Stimulated activated CD8-positive, alpha-beta memory T cell treated with anti-CD3 and anti-CD28 coated beads, Interleukin-4, amount 100 ng/mL, for 24 hours (primary cell): Measurements from ENCODE around the gene DNAJB11.
"Not testable (repeated sequence)": the region's sequence is repeated elsewhere in the genome, so short reads cannot be mapped to it uniquely, and the experiment has no call there.

Experiments
- DNase-seq: peaks from one replicate; pipeline ENCODE4 v3.0.0-alpha.2; 2020; ENCODE audit warnings: low read depth

Gene DNAJB11

GRCh38 chr3:186570096-186570940, at the start of gene DNAJB11:
Gene DNAJB11, plus strand, starts transcription at chr3:186570720. Its CDS starts 178 bp downstream, at chr3:186570898.
- peak; percentile 97 for DNase-seq

- DNase-seq = no peak
Measured at GRCh38 chr3:186520957-186521842, 49.3 kb upstream of the DNAJB11 start.

- DNase-seq = no peak
Measured at GRCh38 chr3:186523022-186523421, 47.5 kb upstream of the DNAJB11 start.

GRCh38 chr3:186523434-186523833, 47.1 kb upstream of the DNAJB11 start:
- DNase-seq = no peak

- no peak for DNase-seq
Measured at GRCh38 chr3:186524616-186525015, 45.9 kb upstream of the DNAJB11 start.

- DNase-seq = no peak
Measured at GRCh38 chr3:186525369-186526255, 44.9 kb upstream of the DNAJB11 start.

- no peak for DNase-seq
Measured at GRCh38 chr3:186526256-186526606, 44.3 kb upstream of the DNAJB11 start.

- no peak for DNase-seq
Measured at GRCh38 chr3:186529201-186529999, 41.1 kb upstream of the DNAJB11 start.

GRCh38 chr3:186530415-186530814, 40.1 kb upstream of the DNAJB11 start:
- DNase-seq = no peak

GRCh38 chr3:186531694-186532093, 38.8 kb upstream of the DNAJB11 start:
- not testable (repeated sequence) for DNase-seq

- DNase-seq = no peak
Measured at GRCh38 chr3:186532598-186533072, 37.9 kb upstream of the DNAJB11 start.

- DNase-seq = no peak
Measured at GRCh38 chr3:186534113-186534669, 36.3 kb upstream of the DNAJB11 start.

- DNase-seq = no peak
Measured at GRCh38 chr3:186536883-186537844, 33.4 kb upstream of the DNAJB11 start.

GRCh38 chr3:186538779-186539178, 31.7 kb upstream of the DNAJB11 start:
- DNase-seq = no peak

GRCh38 chr3:186540221-186540834, 30.2 kb upstream of the DNAJB11 start:
- peak; percentile 59 for DNase-seq

GRCh38 chr3:186540835-186541226, 29.7 kb upstream of the DNAJB11 start:
- no peak for DNase-seq

- DNase-seq = no peak
Measured at GRCh38 chr3:186544281-186544680, 26.2 kb upstream of the DNAJB11 start, which contains the start of gene CRYGS. Gene CRYGS, minus strand, starts transcription at chr3:186544380. Its CDS starts 54 bp downstream, at chr3:186544326.

GRCh38 chr3:186549497-186549896, 21.0 kb upstream of the DNAJB11 start:
- DNase-seq = no peak

GRCh38 chr3:186551387-186551786, 19.1 kb upstream of the DNAJB11 start:
- DNase-seq = no peak
